Suppressor macrophage (primary cell): Measurements from ENCODE around the gene SLCO2B1.

Experiments used
- DNase-seq, 4 experiments: peaks; one replicate each; pipeline ENCODE4 v3.0.0-alpha.2; 2020 to 2022

SLCO2B1 gene

DNA sequence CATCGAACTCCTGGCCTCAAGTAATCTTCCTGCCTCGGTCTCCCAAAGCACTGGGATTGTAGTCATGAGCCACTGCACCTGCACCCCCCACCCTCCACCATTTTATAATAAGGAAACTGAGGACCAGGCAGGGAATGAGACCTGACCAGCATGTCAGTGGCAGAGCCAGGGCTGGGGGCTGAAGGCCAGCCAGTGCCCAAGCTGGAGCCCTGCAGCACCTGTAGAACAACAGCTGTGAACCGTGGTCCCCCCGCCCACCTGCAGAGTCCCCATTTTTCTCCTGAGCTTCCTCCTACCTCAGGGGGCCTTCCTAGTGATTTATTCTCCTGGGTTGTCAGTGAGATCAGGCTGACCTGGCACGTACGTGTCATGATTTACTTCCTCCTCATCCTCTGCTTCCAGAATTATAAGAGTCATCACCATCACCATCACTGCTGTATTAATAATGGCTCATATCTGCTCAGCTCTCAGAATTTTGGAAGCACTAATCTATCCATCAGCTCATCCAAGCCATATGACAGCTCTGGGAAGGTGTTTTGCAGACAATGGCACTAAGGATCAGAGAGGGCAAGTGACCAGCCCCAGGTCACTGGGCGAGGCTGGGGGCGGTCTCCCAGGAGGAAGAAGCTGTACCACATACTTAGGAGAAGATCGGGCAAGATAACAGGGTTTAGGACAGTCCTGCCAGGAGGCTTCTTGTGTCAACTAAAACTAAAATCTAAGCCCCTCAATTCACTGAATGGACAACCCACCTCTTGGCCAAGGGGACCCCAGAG is 5.5 kb upstream of the SLCO2B1 start:
- no peak for DNase-seq

DNA sequence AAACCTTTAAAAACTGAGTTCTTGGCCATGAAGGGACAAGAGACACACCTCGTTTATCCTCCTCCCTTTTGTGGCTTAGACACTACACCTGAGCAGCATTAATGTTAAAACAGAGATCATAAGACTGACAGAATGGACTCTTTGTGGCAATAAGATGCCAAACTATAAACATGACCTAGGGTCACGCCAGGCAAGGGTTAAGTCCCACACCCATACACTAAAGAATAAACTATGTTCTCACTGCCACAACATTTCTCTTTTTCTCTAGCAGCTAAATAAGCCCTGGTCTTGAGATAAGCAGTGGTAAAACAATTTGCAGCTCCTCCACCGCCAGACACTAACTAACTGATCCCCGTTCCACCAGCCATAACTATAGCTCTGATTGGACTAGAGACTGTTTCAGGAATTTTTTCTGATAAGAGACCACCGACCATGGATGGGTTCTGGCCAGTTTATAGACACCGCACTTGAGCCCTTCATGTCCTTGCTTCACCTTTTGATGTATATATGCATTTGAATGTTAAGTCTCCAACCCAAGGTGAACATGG is 4.9 kb upstream of the SLCO2B1 start:
- DNase-seq: no peak

DNA sequence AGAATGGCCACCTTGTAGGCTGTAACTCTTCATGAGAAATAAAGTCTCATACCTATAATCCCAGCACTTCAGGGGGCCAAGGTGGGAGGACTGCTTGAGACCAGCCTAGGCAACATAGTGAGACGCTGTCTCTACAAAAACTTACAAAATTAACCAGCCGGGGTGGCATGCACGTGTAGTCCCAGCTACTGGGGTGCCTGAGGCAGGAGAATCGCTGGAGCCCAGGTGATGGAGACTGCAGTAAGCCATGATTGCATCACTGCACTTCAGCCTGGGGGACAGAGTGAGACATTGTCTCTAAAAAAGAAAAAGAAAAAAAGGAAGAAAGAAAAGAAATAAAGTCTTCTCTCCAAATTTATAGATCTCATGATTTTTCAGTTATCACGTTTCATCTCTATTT is 4.2 kb upstream of the SLCO2B1 start:
- no peak for DNase-seq

DNA sequence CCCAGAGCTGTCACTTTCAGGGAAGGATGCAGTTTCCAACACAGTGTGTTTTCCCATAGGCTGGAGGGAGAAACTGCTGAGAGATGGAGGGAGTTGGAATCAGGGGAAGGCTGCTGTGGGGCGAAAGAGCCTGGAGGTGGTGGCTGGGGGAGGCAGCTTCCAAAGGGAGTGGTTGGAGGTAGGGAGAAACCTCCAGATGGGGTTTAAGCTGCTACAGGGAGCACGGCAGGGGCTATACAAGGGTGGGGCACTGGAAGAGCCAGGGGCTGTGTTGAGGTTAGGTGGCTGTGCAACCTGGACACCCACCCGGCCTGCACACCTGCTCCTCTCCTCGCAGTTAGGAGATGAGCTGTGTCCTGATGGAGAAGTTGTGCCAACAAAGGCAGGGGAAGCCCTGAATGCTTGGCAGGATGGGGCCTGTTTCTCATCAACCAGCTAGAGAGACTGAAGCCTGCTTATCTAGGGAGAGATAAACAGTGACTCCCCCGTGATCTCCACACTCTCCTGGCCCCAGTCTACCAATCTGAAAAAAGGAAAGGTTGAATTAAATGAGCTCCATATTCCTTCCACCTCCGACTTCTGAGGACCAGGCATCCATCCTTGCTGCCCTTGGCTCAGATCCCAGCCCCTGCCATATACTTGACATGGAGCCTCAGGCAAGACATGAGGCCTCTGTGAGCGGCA is 3.6 kb upstream of the SLCO2B1 start:
- DNase-seq: no peak

DNA sequence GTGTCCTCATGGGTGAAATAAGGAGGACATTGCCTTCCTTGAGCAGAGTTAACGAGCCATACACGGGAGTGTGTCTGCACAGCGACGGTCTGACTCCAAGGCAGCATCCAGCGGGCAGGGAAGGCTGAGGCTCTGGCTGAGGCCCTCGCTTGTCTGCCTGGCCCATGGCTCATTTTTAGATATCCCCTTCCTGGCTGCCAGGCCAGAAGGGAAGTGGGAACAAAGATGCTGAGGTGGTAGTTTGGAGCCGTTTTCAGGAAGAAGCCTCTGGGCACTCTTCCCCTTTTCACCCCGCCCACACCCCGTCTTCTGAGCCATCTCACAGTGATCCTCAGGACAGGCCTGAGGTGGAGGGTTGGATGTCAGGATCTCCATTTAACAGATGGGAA is 3.0 kb upstream of the SLCO2B1 start:
- DNase-seq: peak; percentile 92 to 98 (median 96)

DNA sequence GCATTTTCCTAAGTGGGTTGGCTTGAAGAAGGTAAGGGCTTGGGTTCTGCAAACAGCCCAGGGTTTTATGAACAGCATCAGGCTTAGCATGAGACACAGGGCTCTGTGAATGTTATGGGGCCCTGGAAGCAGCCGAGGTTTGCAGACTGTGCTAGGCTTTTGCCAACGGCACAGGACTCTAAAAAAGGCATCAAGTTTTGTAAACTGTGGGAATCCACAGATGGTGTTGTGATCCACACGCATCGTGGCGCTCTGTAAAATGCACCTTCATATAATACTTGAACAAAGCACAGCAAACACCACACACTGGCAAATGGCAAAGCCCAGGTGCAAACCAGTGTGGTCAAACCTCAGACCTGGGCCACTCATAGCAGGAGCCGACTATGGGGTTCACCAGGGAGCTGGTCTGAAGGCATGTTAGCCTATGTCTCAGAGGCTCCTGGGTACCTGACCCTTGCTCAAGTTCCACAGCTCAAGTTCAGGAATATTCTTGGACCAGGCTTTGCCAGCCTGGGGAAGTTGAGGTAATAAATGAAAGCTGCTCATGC is 2.4 kb upstream of the SLCO2B1 start:
- no peak for DNase-seq

DNA sequence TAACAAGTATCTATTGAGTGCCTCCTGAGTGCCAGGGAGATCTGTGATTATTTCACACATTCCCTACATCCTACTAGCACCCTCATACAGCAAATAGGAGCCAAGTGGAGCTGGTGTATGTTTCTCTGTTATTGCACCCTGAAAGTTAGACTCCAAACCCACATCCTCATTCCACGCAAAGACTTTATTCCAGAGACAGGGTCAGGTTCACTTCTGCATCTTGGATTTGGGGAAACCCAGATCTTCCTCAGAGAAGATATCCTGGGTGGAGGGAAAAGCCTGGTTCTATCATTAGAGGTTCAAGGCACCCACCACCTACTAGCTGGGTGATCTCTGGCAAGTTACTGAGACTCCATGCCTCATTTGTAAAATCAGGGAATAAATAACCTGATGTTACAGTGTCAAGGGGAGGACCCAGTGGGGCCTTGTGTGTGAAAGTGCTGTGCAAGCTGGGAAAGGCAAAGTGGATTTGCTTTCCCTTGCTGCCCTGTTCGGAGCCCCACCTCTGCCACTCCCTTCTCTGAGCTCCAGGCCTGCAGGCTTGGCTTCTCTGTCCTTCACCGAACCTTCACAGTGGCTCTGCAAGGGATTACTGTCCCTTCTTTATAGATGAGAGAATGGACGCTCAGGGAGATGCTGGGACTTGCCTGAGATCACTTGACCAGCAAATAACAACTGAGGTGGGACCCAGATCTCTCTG is 991 bp upstream of the SLCO2B1 start:
- DNase-seq: peak; percentile 35 to 75 (median 60)

DNA sequence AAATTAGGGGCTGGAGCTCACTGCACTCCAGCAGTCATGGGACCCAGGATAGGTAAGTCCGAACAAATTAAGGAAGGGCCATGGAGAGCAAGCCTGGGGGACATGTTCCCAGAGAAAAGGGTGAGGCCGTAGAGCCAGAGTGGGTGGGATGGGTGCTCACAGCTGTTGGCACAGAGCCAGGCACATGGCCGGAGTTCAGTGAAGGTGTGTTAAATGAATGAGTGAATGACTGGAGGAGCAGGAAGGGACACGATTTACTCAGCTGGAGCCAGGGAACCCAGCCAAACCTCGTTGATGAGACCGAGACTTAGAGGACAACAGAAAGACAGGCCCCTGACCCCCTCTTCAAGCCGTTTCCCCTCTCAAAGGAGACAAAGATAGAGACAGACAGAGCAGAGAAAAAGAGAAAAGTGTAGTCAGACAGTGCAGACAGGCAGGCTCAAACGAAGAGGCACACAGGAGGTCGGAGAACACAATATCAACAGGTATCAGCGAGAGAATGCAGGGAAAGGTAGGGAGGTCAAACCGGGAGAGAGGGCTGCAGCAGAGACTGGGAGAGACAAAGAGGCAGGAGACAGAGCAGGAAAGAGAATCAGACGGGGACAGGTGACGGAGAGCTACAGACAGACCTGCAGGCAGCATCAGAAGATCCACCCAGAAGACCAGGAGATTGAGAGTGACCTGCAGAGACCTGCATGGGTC is 590 bp downstream of the SLCO2B1 start:
- no peak for DNase-seq

DNA sequence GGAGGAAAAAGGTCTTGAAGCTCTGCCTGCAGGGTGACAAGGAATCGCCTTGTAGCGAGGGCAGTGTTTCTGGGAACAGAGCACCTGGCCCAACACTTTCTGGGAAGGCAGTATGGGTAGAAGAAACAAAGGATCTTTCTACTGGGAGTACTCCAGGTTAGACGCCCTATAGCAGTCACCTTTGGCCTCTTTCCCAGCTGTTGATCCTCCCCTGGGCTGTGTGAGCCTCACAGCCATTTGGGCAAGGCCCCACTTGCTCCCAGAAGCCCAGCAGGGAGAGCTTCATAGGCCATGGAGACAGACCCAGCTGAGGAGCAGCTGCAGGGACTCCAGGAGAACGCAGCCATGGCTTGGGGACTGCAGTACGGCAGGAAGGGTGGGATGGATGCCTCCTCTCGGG is 1.2 kb downstream of the SLCO2B1 start:
- peak in 1 of 4 experiments; percentile 23 for DNase-seq

DNA sequence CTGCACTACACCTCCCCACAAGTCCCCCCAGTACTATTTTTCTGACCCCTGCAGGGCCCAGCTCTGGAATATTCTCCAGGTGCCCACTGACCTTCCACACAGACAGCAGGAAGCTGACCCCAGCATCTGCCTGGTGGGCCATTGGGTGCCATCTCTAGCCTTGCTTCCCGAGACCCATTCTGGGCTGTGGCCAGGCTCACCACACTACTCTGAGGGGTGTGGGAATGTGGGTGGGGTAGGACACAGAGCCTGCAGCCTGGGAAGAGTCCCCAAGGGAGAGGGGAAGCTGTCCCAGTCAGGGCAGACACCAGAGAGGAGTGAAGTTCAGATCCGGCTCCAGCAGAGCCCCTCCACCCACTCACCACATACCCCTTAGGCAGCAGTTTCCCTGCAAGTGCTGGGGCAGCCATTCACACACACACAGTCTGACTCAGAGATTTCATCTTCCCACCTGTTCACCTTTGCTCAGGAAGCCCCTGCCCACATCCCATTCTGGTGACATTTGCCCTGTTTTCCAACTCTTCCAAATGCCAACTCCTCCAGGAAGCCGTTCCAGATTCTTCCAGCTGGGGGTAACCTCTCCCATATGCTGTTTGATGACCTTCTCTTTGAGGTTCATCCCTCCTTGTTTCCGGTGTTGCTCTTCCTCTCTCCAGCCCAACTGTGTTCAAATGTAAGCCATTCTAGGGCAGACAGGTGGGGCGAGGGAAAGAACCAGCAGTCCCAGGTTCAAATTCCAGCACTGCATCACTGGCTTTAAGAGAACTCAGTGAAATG is 1.9 kb downstream of the SLCO2B1 start:
- DNase-seq: peak in 3 of 4 experiments; percentile 54 to 60 (median 58)

DNA sequence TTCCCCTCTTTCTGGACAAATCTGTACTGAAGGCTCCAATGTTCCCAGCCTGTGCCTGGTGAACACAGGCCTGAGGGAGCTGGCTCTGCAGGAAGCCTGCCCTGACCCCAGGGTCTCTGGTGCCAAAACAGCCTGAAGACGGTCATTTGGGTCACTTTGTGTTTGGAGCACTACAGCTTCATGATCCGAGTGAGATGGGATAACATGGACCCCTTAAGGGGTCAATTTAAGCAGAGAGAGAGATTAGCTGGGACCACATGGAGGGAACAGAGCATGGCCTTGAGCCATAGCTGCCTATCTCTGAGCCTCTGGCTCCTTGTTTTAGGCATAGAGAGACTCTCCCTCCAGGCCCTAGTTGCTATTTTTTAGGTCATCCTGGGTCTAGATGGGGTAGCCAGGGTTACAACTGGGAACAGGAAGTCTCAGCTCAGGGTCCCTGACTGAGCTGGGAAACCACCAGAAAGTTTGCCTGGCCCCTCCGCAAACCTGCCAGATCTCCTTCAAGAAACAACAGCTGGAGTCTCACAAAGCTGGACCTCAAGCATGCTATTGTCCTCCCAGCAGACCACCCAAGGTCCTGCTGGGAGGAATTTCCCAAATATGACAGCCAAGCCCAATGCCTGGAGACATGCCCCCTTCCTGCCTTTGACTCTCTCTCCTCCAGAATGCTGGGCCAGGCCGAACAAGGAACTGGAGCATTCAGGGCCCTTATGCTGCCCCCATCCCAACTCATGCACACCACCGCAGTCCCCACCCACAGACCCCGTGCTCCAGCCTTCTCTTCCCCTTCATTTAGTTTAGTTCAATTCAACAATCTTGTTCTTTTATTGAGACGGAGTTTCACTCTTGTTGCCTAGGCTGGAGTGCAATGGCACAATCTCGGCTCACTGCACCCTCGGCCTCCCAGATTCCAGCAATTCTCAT is 4.0 kb downstream of the SLCO2B1 start:
- DNase-seq: no peak

DNA sequence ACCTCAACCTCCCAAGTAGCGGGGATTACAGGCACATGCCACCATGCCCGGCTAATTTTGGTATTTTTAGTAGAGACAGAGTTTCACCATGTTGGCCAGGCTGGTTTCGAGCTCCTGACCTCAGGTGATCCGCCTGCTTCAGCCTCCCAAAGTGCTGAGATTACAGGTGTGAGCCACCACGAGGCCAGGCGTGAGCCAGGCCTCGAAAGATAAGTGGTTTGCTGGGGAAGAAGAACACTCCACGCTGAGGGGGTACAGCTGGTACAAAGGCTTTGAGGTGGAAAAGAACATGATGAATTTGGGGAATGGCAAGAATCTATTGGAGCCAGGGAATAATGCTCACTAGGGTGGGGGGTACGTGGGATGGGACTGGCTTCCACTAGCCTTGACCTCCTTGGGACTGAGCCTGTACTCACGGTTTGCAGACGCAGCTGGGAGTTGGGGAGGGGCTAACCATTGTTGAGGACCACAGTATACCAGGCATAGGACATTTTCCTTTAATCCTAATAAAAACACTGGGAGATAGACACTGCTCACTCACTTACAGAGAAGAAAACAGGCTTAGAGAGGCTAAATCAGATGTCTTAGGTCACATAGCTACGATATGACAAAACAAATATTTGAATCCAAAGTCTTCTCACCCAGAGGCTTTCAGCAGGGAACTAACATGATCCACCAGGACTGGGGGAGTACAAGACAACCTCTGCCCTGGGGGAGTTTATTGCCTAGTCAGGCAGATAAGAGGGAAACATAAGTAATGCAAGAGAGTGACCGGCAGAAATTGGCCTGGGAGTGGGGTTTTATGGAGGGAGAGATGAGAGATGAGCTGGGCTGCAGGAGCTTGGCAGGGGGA is 4.9 kb downstream of the SLCO2B1 start:
- DNase-seq: no peak

DNA sequence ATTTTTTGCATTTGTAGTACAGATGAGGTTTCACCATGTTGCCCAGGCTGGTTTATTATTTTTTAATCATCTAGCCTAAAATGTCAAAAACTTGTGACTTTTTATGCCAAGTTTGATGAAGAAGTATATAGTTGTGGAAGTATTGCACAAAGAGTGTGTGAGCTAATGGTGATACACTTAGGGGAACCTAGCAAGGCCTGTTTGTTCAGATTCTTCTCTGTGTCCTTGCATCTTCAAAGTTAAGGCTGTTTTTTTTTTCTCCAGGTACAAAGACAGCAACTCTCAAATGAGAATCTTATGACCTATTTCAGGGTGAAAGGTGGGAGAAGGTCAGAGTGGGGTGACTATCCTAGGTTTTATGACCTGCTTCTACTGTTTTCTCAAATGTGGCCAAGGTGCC is 7.3 kb downstream of the SLCO2B1 start:
- no peak for DNase-seq

DNA sequence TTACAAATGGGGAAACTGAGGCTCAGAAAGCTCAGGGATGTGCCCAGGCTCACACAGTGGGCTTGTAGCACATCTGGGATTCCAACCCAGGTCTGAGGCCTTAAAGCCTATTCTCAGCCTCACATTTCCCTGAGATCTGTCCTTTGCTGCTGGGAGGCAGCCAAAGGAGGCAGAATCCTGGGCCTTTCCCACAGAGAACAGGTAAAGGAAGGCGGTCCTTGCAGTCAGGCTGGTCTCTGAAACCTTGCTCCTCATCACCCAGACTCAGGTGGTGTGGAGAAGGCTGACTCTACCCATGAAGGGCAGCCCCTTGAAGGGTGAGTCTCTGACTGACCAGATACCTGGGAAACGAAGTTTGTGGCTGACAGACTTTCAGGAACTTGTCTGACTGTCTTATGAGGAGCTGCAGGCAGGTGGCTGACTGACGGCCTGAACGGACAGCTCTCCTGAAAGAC is 7.8 kb downstream of the SLCO2B1 start:
- no peak for DNase-seq

DNA sequence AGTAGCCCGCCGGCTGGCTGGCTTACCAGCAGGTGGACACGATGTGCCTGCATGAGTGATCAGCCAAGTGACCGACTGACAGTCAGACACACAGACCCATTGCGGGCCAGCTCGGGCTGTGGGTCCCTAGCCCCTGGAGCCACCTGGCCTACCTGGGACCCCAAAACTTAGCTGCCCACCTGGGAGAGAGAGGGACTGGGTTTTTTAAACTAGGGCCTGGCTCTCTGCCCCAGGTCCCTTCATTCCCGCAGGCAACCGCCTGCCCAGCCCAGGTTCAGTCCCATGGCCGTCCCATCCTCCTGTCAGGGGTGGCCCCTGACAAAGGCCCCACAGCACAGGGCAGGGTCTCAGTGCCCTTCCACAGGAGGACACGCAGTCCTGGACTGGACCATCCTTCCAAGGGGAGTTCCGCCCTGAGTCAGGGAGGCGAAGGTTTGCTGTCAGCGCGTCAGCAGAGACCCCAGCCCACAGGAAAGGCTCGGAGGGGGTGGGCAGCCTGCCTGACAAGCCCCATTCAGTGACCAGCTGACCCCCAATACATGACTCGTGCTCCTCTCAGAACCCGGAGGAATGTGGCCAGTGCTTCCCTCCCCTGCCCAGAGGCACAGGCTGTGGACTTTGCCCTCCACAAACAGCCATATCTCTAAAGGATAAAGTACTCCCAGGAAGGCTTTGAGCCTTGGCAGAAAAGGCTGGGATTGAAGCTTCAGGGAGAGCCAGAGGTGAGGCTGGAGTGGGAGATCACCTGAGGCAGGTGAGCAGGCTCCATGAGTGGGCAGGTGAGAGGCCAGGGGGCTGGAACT is 8.4 kb downstream of the SLCO2B1 start:
- no peak for DNase-seq

DNA sequence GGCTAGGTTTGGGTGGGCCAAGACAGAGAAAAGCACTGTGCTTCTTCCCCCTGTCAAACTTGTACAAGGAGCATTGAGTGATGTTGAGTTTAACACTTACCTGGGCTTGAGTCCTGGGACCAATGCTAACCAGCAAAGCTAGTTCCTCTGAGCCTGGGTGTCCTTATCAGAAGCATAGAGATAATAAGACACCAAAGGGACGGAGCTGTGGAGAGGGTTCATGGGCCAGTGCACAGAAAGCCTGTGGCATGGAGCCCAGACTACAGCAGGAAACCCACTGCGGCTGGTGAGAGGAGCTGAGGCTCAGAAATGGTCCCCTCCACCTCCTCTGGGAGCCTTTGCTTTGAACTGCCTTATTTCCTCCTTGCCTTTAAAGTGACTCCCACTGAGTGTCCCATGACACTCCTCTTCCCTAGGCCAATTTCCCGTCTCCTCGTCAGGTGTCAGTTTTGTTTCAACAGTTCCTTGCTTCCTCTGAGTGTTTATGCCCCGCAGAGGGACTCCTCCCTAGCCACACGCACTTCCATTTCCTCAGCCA is 9.4 kb downstream of the SLCO2B1 start:
- peak in 3 of 4 experiments; percentile 48 to 64 (median 60) for DNase-seq

DNA sequence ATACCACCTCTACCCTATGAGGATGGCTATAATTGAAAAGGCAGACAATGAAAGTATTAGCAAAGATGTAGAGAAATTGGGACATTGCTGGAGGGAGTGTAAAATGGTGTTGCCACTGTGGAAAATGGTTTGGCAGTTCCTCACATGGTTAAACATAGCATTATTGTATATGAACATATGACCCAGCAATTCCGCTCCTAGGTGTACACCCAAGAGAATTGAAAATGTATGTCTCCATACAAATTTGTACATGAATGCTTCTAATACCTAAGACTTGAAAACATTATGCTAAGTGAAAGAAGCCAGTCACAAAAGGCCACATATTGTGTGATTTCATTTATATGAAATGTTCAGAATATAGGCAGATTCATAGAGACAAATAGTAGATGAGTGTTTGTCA is 10.0 kb downstream of the SLCO2B1 start:
- no peak for DNase-seq

DNA sequence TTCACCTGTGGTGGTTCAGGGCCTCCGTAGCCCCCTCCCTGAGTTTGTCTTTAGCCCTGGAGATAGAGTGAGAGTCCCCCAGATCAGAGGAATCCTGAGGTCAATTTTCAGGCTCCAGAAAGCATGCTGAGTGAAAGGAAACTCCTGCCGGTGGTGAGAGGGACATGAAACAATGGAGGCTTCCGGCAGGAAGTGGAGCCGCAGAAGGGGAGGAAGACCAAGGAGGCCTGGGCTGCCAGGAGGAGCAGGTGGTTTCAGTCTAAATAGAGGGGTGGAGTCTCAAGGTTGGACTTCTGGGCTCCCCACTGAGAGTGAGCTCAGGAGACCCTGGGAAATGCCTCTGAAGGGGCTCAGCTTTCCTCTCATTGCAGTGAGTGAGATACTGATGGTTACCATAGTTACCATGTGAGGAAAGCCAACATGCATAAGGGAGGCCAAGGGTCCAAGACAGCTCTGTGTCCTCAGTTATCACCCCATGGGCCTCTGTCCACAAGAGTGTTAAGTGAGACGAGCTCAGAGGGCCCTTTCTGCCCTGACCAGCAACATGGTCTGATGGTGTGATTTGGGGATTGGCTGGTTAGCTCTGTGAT is 10.7 kb downstream of the SLCO2B1 start:
- no peak for DNase-seq
